IPS DF 4.7 (cell line): ENCODE measurements around the gene CLASP2.
"Not testable (repeated sequence)": the region's sequence is repeated elsewhere in the genome, so short reads cannot be mapped to it uniquely, and the experiment has no call there.

Experiments used
- DNase-seq: peaks from one replicate; pipeline ENCODE4 v3.0.0-alpha.2; 2013; ENCODE audit warnings: low spot score; ENCODE audit errors: extremely low read depth

CLASP2 gene

GRCh38 chr3:33717866-33718594 is at the start of gene CLASP2:
CLASP2 (minus strand) TSS chr3:33718254; CDS start chr3:33718002, 252 bp downstream.
- no peak for DNase-seq

- DNase-seq, result no peak
Observed at GRCh38 chr3:33758864-33759263, 40.8 kb upstream of the CLASP2 start.

- no peak for DNase-seq
Observed at GRCh38 chr3:33758281-33758680, 40.2 kb upstream of the CLASP2 start.

GRCh38 chr3:33754391-33754790 is 36.3 kb upstream of the CLASP2 start:
- not testable (repeated sequence) for DNase-seq

- DNase-seq, result no peak
Observed at GRCh38 chr3:33751336-33751735, 33.3 kb upstream of the CLASP2 start.

GRCh38 chr3:33750211-33750548 is 32.1 kb upstream of the CLASP2 start:
- DNase-seq, result no peak

- DNase-seq, result no peak
Observed at GRCh38 chr3:33749546-33750210, 31.6 kb upstream of the CLASP2 start.

- DNase-seq, result no peak
Observed at GRCh38 chr3:33746416-33747116, 28.5 kb upstream of the CLASP2 start.

GRCh38 chr3:33737146-33737545 is 19.1 kb upstream of the CLASP2 start:
- no peak for DNase-seq

- no peak for DNase-seq
Observed at GRCh38 chr3:33732394-33732793, 14.3 kb upstream of the CLASP2 start.

GRCh38 chr3:33729993-33730392 is 11.9 kb upstream of the CLASP2 start:
- no peak for DNase-seq

GRCh38 chr3:33724256-33724655 is 6.2 kb upstream of the CLASP2 start:
- DNase-seq, result no peak

GRCh38 chr3:33722626-33723370 is 4.7 kb upstream of the CLASP2 start:
- DNase-seq, result no peak

- no peak for DNase-seq
Observed at GRCh38 chr3:33722191-33722590, 4.1 kb upstream of the CLASP2 start.

GRCh38 chr3:33718595-33718907 is 497 bp upstream of the CLASP2 start:
- DNase-seq, result no peak

- DNase-seq, result no peak
Observed at GRCh38 chr3:33717616-33717865, 513 bp downstream of the CLASP2 start.

GRCh38 chr3:33716227-33716626 is 1.8 kb downstream of the CLASP2 start:
- no peak for DNase-seq

- no peak for DNase-seq
Observed at GRCh38 chr3:33711100-33711499, 7.0 kb downstream of the CLASP2 start.

- DNase-seq, result no peak
Observed at GRCh38 chr3:33706056-33706455, 12.0 kb downstream of the CLASP2 start.

- no peak for DNase-seq
Observed at GRCh38 chr3:33704891-33705290, 13.2 kb downstream of the CLASP2 start.

- no peak for DNase-seq
Observed at GRCh38 chr3:33699275-33699674, 18.8 kb downstream of the CLASP2 start.

GRCh38 chr3:33694944-33695343 is 23.1 kb downstream of the CLASP2 start:
- DNase-seq, result no peak
